ENCODE results near the gene AP2A1. TPM values are rescaled to one million over a fixed set of nuclear protein-coding genes. Genes with fewer than 3 reads are reported as not detected.

Gene AP2A1
- total and polyA plus RNA-seq, 2 donors, result 37.3 to 95.4 TPM

DNA sequence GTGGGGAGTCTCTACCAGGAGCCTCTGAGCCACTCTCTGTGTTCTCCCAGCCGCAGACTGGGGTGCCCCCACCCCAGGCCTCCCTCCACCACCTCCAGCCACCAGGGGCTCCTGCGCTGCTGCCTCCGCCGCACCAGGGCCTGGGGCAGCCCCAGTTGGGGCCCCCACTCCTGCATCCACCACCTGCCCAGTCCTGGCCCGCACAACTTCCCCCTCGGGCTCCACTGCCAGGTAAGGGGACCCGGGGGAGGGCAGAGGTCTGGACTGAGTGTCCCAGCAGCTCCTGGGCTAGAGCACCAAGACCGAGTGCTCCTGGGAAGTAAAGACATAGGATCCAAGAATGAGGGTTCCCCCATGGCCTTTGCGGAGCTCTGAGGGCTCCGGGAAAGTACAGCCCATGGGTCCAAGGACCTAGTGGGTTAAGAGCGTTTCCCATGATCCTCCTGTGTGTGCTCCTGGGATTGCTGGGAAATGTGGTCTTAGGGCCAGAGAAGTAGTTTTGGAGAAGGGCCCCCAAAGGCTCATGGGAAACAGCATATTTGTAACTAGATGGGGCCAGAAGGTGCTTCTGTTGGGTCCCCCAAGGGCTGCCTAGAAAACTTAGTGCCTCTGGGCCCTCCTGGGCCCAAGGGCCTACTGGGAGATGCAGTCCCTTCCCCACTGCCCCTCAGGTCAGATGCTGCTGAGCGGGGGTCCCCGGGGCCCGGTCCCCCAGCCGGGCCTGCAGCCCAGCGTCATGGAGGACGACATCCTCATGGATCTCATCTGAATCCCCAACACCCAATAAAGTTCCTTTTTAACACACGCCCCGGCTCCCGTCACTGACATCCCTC, 69.6 kb downstream of the AP2A1 start:
- Histone ChIP-seq H3K27ac (ENCODE audit: low read depth) (no peak overlapping the region), H3K4me3 (ENCODE audit: low read depth, low read length) (no peak overlapping the region), H3K4me1 (ENCODE audit: insufficient read depth) (no peaks in the 10 kb centered on the region), H3K36me3 (ENCODE audit: insufficient read depth) (peaks cover 5% of the 10 kb centered on the region)
- 88% methylated on average over 20 of the region's 20 CpGs for WGBS
- no peak for DNase-seq (ENCODE audit: extremely low spot score)

DNA sequence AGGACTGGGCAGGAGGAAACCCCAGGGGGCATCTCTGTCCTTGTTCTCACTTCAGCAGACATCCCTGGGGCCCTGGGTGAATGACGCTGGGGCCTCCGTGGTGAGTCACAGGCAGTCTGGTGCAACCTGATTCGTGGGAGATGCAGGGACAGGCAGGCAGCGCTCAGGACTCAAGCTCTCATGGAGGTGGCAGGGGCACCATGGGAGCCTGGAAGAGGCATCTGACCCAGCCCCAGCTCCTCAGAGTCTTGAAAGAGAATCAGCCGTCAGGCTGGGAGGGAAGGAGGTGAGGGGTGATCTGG, 70.2 kb downstream of the AP2A1 start:
- Histone ChIP-seq H3K27ac (ENCODE audit: low read depth) (no peak overlapping the region), H3K4me1 (ENCODE audit: insufficient read depth) (no peaks in the 10 kb centered on the region), H3K36me3 (ENCODE audit: insufficient read depth) (peaks cover 4% of the 10 kb centered on the region), H3K4me3 (ENCODE audit: low read depth, low read length) (no peak overlapping the region)
- DNase-seq (ENCODE audit: extremely low spot score), result no peak
- WGBS, result 84% methylated on average over 5 of the region's 5 CpGs

DNA sequence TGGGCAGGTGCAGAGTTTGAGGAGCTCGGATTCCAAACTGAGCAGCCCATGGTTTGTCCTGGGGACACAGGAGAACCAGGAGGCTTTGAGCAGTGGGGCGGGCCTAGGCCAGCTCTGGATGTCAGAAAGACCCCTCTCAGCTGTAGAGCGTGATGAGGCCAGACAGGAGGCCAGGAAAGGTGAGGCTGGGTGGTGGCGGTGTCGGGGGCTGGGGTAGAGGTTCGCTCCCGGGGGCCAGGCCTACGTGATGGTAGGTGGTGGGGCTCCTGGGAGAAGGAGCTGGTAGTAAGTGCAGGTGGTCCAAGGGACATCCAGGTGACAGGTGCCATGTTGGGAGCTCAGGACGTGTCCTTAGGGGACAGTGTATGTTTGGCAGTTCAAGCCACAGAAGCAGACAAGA, 70.6 kb downstream of the AP2A1 start:
- no peak overlapping the region for H3K27ac ChIP-seq (ENCODE audit: low read depth)
- DNase-seq (ENCODE audit: extremely low spot score), result no peak
- peaks cover 2% of the 10 kb centered on the region for H3K36me3 ChIP-seq (ENCODE audit: insufficient read depth)
- H3K4me3 ChIP-seq (ENCODE audit: low read depth, low read length), result no peak overlapping the region
- WGBS, result 97% methylated on average over 9 of the region's 9 CpGs
- H3K4me1 ChIP-seq (ENCODE audit: insufficient read depth), result no peaks in the 10 kb centered on the region

- H3K36me3 ChIP-seq (ENCODE audit: insufficient read depth), result peaks cover 2% of the 10 kb centered on the region
- H3K27ac ChIP-seq (ENCODE audit: low read depth), result no peak overlapping the region
- H3K4me1 ChIP-seq (ENCODE audit: insufficient read depth), result no peaks in the 10 kb centered on the region
- WGBS, result 84% methylated on average over 18 of the region's 18 CpGs
- no peak overlapping the region for H3K4me3 ChIP-seq (ENCODE audit: low read depth, low read length)
- no peak for DNase-seq (ENCODE audit: extremely low spot score)
Measured at GRCh38 chr19:49838885-49839588, 72.2 kb downstream of the AP2A1 start.

DNA sequence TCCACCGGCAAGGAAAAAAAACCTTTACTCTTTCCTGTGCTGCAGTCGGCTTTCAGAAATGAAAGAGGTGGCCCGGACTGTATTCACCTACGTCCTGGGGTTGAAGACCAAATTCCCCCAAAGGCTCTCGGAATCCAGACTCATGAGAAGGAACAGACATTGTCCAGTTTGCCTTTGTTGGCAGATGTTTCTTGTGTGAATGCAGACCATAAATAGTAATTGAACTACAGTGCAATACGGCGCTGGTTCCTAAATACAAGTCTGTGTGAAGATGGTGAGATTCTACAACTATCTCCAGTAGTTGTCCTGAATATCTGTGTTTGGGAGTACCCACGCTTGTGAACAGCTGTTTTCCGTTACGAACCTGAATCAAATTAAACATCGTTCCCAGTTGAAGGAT, 72.9 kb downstream of the AP2A1 start:
- 80% methylated on average over 11 of the region's 11 CpGs for WGBS
- Histone ChIP-seq H3K36me3 (ENCODE audit: insufficient read depth) (no peaks in the 10 kb centered on the region), H3K4me1 (ENCODE audit: insufficient read depth) (no peaks in the 10 kb centered on the region), H3K27ac (ENCODE audit: low read depth) (no peak overlapping the region), H3K4me3 (ENCODE audit: low read depth, low read length) (no peak overlapping the region)
- no peak for DNase-seq (ENCODE audit: extremely low spot score)

GRCh38 chr19:49840321-49840720, 73.5 kb downstream of the AP2A1 start:
- no peaks in the 10 kb centered on the region for H3K4me1 ChIP-seq (ENCODE audit: insufficient read depth)
- no peak overlapping the region for H3K27ac ChIP-seq (ENCODE audit: low read depth)
- no peaks in the 10 kb centered on the region for H3K36me3 ChIP-seq (ENCODE audit: insufficient read depth)
- H3K4me3 ChIP-seq (ENCODE audit: low read depth, low read length), result no peak overlapping the region
- WGBS, result 86% methylated on average over 11 of the region's 11 CpGs
- no peak for DNase-seq (ENCODE audit: extremely low spot score)

DNA sequence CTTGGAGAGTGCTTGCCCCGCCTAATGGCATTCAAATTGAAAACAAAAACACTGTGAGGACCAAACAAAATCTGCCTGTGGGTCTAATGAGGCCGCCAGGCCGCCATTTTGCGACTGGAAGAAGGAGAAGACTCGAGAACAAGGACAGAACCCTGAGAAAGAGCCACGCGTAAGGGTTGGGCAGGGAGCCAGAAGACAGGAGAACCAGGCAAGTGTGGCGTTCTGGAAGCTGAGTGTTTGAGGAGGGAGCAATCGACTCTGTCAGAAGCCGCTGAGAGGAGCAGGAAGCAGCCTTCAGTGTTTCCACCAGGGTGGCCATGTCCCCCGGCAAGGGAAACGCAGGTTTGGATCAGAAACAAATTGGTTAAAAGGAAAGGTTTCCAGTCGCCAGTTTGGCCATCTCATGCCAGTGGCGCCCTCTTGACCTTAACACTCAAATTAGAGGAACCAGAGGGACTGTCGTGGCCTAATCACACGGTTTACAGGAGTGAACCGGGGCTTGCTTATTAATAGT, 74.0 kb downstream of the AP2A1 start:
- no peaks in the 10 kb centered on the region for H3K4me1 ChIP-seq (ENCODE audit: insufficient read depth)
- H3K36me3 ChIP-seq (ENCODE audit: insufficient read depth), result no peaks in the 10 kb centered on the region
- no peak overlapping the region for H3K4me3 ChIP-seq (ENCODE audit: low read depth, low read length)
- no peak for DNase-seq (ENCODE audit: extremely low spot score)
- 87% methylated on average over 17 of the region's 17 CpGs for WGBS
- H3K27ac ChIP-seq (ENCODE audit: low read depth), result no peak overlapping the region

DNA sequence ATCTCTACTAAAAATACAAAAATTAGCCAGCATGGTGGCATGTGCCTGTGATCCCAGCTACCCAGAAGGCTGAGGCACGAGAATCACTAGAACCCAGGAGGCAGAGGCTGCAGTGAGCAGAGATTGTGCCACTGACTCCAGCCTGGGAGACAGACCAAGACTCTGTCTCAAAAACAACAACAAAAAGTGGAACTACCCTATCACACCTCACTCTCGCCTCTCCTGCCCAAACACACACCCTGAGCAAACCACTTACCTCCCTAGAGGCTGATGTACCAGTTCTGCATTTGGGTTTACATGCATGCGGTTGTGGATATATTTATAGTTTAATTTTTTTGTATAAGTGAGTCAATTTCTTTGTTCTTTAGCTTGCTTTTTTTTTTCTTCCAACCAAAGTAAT, 76.5 kb downstream of the AP2A1 start:
- Histone ChIP-seq H3K27ac (ENCODE audit: low read depth) (no peak overlapping the region), H3K4me1 (ENCODE audit: insufficient read depth) (no peaks in the 10 kb centered on the region), H3K36me3 (ENCODE audit: insufficient read depth) (no peaks in the 10 kb centered on the region), H3K4me3 (ENCODE audit: low read depth, low read length) (no peak overlapping the region)
- 92% methylated on average over 3 of the region's 3 CpGs for WGBS
- DNase-seq (ENCODE audit: extremely low spot score), result no peak

DNA sequence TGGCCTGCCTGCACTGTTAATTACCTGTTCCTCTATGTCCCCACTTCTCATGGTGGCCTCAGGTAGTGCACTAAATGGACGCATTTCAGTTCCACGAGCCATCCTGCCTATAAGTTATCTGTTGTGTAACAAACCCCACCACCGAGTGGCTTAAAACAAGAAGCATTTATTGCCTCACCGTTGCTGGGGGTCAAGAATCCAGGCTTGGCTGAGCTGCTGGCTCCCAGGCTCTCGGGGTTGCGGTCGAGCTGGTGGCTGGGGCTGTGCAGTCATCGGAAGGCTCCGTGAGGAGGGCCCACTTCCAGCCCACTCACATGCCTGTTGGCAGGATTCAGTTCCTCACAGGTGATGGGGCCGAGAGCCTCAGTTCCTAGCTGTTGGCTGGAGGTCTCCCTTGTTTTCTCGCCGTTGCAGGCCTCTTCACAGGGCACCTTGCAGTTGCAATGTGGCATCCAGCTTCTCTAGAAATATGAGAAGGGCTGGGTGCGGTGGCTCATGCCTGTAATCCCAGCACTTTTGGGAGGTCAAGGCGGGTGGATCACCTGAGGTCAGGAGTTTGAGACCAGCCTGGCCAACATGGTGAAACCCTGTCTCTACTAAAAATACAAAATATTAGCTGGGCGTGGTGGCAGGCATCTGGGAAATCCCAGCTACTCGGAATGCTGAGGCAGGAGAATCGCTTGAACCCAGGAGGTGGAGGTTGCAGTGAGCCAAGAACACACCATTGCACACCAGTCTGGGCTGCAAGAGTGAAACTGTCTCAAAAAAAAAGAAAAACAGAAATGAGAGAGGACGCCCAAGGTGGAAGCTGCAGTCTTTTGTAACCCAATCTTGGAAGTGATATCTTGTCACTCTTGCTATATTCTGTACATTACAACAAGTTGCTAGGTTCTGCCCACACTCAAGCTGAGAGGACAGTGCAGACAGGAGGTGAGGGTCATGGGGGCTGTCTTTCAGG, 77.6 kb downstream of the AP2A1 start:
- H3K4me3 ChIP-seq (ENCODE audit: low read depth, low read length), result no peak overlapping the region
- WGBS, result 84% methylated on average over 18 of the region's 18 CpGs
- no peak for DNase-seq (ENCODE audit: extremely low spot score)
- H3K36me3 ChIP-seq (ENCODE audit: insufficient read depth), result no peaks in the 10 kb centered on the region
- no peaks in the 10 kb centered on the region for H3K4me1 ChIP-seq (ENCODE audit: insufficient read depth)
- H3K27ac ChIP-seq (ENCODE audit: low read depth), result no peak overlapping the region

- H3K36me3 ChIP-seq (ENCODE audit: insufficient read depth), result no peaks in the 10 kb centered on the region
- H3K4me3 ChIP-seq (ENCODE audit: low read depth, low read length), result no peak overlapping the region
- no peak for DNase-seq (ENCODE audit: extremely low spot score)
- WGBS, result 49% methylated on average over 3 of the region's 3 CpGs
- H3K4me1 ChIP-seq (ENCODE audit: insufficient read depth), result no peaks in the 10 kb centered on the region
- no peak overlapping the region for H3K27ac ChIP-seq (ENCODE audit: low read depth)
Measured at GRCh38 chr19:49845414-49845813, 78.6 kb downstream of the AP2A1 start.

- WGBS, result 83% methylated on average over 5 of the region's 5 CpGs
- DNase-seq (ENCODE audit: extremely low spot score), result no peak
- no peak overlapping the region for H3K27ac ChIP-seq (ENCODE audit: low read depth)
- no peaks in the 10 kb centered on the region for H3K36me3 ChIP-seq (ENCODE audit: insufficient read depth)
- H3K4me1 ChIP-seq (ENCODE audit: insufficient read depth), result no peaks in the 10 kb centered on the region
- no peak overlapping the region for H3K4me3 ChIP-seq (ENCODE audit: low read depth, low read length)
Measured at GRCh38 chr19:49846408-49846807, 79.6 kb downstream of the AP2A1 start.

DNA sequence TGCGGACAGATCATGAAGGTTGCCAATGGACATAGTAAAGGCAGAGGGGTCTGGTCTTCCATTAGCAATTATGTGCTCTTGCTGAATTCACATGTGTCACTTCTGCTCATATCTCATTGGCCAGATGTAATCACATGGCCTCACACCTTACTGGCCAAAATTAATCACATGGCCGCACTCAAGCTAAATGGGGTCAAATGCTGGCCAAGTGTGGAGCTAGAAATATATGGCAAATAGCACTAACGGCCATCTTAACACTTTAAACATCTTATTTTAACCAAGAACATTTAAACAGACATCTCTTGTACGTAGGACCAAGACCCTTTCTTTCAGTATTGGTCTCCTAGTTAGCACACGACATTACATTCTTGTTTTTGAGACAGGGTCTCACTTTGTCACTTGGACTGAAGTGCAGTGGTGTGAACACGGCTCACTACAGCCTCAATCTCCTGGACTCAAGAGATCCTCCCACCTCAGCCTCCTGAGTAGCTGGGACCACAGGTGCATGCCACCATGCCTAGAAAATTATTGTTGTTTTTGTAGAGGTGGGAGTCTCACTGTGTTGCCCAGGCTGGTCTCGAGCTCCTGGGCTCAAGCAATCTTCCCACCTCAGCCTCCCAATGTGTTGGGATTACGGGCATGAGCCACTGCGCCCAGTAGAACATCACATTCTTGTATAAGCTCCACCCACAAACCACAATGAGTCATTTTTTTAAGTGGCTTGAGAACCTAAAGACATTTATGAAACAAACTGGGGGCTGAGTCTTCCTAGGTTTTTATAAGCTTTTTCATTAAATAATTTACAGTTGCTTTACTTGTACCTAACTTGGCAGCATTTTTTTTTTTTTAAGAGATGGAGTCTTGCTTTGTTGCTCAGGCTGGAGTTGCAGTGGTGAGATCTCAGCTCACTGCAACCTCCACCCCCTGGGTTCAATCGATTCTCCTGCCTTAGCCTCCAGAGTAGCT, 81.2 kb downstream of the AP2A1 start:
- no peaks in the 10 kb centered on the region for H3K36me3 ChIP-seq (ENCODE audit: insufficient read depth)
- no peak overlapping the region for H3K27ac ChIP-seq (ENCODE audit: low read depth)
- no peak for DNase-seq (ENCODE audit: extremely low spot score)
- WGBS, result 91% methylated on average over 10 of the region's 10 CpGs
- H3K4me1 ChIP-seq (ENCODE audit: insufficient read depth), result no peaks in the 10 kb centered on the region
- no peak overlapping the region for H3K4me3 ChIP-seq (ENCODE audit: low read depth, low read length)
